H9 (cell line): ENCODE data around the gene MTFMT. TPM values are rescaled to one million over a fixed set of nuclear protein-coding genes. Genes with fewer than 3 reads are reported as not detected.

Experiments used
- DNase-seq: peaks from one replicate; pipeline ENCODE4 v3.0.0-alpha.2; 2017
- H2AFZ ChIP-seq: one replicate; pipeline ENCODE4 v1.6.1; 2013; ENCODE audit warnings: mild to moderate bottlenecking, low read length, control low read depth, moderate library complexity
- H2AK5ac ChIP-seq: 2 replicates; pipeline ENCODE4 v1.6.1; 2013; ENCODE audit warnings: low read length, control low read depth, mixed read lengths; ENCODE audit not compliant: insufficient read length
- H2BK120ac ChIP-seq: one replicate; pipeline ENCODE4 v1.6.1; 2013; ENCODE audit warnings: low read depth, mild to moderate bottlenecking, low read length, control low read depth, inconsistent platforms; ENCODE audit not compliant: poor library complexity, severe bottlenecking
- H2BK12ac ChIP-seq: 2 replicates; pipeline ENCODE4 v1.6.1; 2013; ENCODE audit warnings: low read length, control low read depth, mixed read lengths, low read depth; ENCODE audit not compliant: insufficient read length
- H2BK15ac ChIP-seq: 2 replicates; pipeline ENCODE4 v1.6.1; 2013; ENCODE audit warnings: low read depth, low read length, control low read depth
- H2BK20ac ChIP-seq: one replicate; pipeline ENCODE4 v1.6.1; 2013; ENCODE audit warnings: low read depth, mild to moderate bottlenecking, low read length, control low read depth, inconsistent platforms; ENCODE audit not compliant: poor library complexity, severe bottlenecking
- H2BK5ac ChIP-seq: 2 replicates; pipeline ENCODE4 v1.6.1; 2013; ENCODE audit warnings: low read length, control low read depth, mixed read lengths; ENCODE audit not compliant: insufficient read length
- H3K14ac ChIP-seq: 2 replicates; pipeline ENCODE4 v1.6.1; 2013; ENCODE audit warnings: low read length, control low read depth; ENCODE audit not compliant: insufficient read depth
- H3K18ac ChIP-seq: 2 replicates; pipeline ENCODE4 v1.6.1; 2013; ENCODE audit warnings: low read depth, mild to moderate bottlenecking, mixed read lengths, low read length, control low read depth; ENCODE audit not compliant: insufficient read length
- H3K23ac ChIP-seq: 2 replicates; pipeline ENCODE4 v1.6.1; 2013; ENCODE audit warnings: low read length, control low read depth, mixed read lengths, low read depth; ENCODE audit not compliant: insufficient read length
- H3K23me2 ChIP-seq: 2 replicates; pipeline ENCODE4 v1.6.1; 2013; ENCODE audit warnings: low read depth, mild to moderate bottlenecking, mixed read lengths, low read length, control low read depth; ENCODE audit not compliant: insufficient read length, poor library complexity, severe bottlenecking
- H3K27ac ChIP-seq: 2 replicates; pipeline ENCODE4 v1.5.1; 2013; ENCODE audit warnings: low read length, control low read depth, mixed read lengths, low read depth; ENCODE audit not compliant: insufficient read length
- H3K27me3 ChIP-seq: 2 replicates; pipeline ENCODE4 v1.6.1; 2013; ENCODE audit warnings: low read length, control low read depth, inconsistent platforms; ENCODE audit not compliant: insufficient read depth
- H3K4ac ChIP-seq: 2 replicates; pipeline ENCODE4 v1.6.1; 2013; ENCODE audit warnings: low read depth, mild to moderate bottlenecking, control low read depth, inconsistent platforms, low read length, moderate library complexity
- H3K4me1 ChIP-seq: 2 replicates; pipeline ENCODE4 v1.6.1; 2013; ENCODE audit warnings: low read length, control low read depth, inconsistent platforms; ENCODE audit not compliant: insufficient read depth
- H3K4me2 ChIP-seq: 2 replicates; pipeline ENCODE4 v1.6.1; 2013; ENCODE audit warnings: low read length, control low read depth, mixed read lengths; ENCODE audit not compliant: insufficient read length, insufficient read depth
- H3K56ac ChIP-seq: 2 replicates; pipeline ENCODE4 v1.6.1; 2013; ENCODE audit warnings: low read depth, mild to moderate bottlenecking, mixed read lengths, low read length, control low read depth; ENCODE audit not compliant: insufficient read length
- H3K79me1 ChIP-seq: 2 replicates; pipeline ENCODE4 v1.6.1; 2013; ENCODE audit warnings: low read depth, mild to moderate bottlenecking, moderate library complexity, low read length, control low read depth, inconsistent platforms; ENCODE audit not compliant: insufficient read depth, poor library complexity, severe bottlenecking
- H3K79me2 ChIP-seq: 2 replicates; pipeline ENCODE4 v1.6.1; 2013; ENCODE audit warnings: low read length, control low read depth, inconsistent platforms; ENCODE audit not compliant: insufficient read depth
- H3K9ac ChIP-seq: 2 replicates; pipeline ENCODE4 v1.6.1; 2013; ENCODE audit warnings: low read length, control low read depth, mixed read lengths; ENCODE audit not compliant: insufficient read length; ENCODE audit errors: extremely low read depth
- H3K9me3 ChIP-seq: one replicate; pipeline ENCODE4 v1.6.1; 2013; ENCODE audit warnings: low read depth, low read length, inconsistent platforms; ENCODE audit not compliant: control insufficient read depth
- H3T11ph ChIP-seq: one replicate; pipeline ENCODE4 v1.6.1; 2013; ENCODE audit warnings: mild to moderate bottlenecking, low read length, control low read depth, inconsistent platforms
- H4K20me1 ChIP-seq: one replicate; pipeline ENCODE4 v1.6.1; 2013; ENCODE audit not compliant: control insufficient read depth, insufficient read length, insufficient read depth
- H4K5ac ChIP-seq: 2 replicates; pipeline ENCODE4 v1.6.1; 2013; ENCODE audit warnings: low read depth, mild to moderate bottlenecking, mixed read lengths, low read length, control low read depth; ENCODE audit not compliant: insufficient read length
- H4K8ac ChIP-seq: replicated peaks from 2 replicates; pipeline ENCODE4 v1.6.1; 2013; ENCODE audit warnings: low read length, control low read depth, mixed read lengths, low read depth; ENCODE audit not compliant: insufficient read length
- H4K91ac ChIP-seq: 2 replicates; pipeline ENCODE4 v1.6.1; 2013; ENCODE audit warnings: low read depth, mild to moderate bottlenecking, moderate library complexity, mixed read lengths, low read length, control low read depth; ENCODE audit not compliant: insufficient read length
- H3K27ac Mint-ChIP-seq, 3 experiments: 2 replicates in 2 of 3; 3 replicates in 1 of 3; pipeline ENCODE4 v1.8.0; 2020 to 2021; ENCODE audit warnings: mixed read lengths in 3 of 3, mild to moderate bottlenecking in 1 of 3, moderate library complexity in 1 of 3
- H3K27me3 Mint-ChIP-seq: 2 replicates; pipeline ENCODE4 v1.8.0; 2021; ENCODE audit warnings: low read depth, mild to moderate bottlenecking, moderate library complexity, mixed read lengths
- H3K36me3 Mint-ChIP-seq, 3 experiments: 2 replicates in 2 of 3; 3 replicates in 1 of 3; pipeline ENCODE4 v1.8.0; 2020 to 2021; ENCODE audit warnings: low read depth in 3 of 3, mixed read lengths in 3 of 3; ENCODE audit not compliant: insufficient read depth in 1 of 3
- H3K4me1 Mint-ChIP-seq, 2 experiments: 2 replicates each; pipeline ENCODE4 v1.8.0; 2020; ENCODE audit warnings: mixed read lengths in 2 of 2
- H3K4me3 Mint-ChIP-seq, 2 experiments: 2 replicates in 1 of 2; 3 replicates in 1 of 2; pipeline ENCODE4 v1.8.0; 2020 to 2021; ENCODE audit warnings: mild to moderate bottlenecking in 2 of 2, mixed read lengths in 2 of 2, moderate library complexity in 1 of 2
- H3K9me3 Mint-ChIP-seq, 2 experiments: 2 replicates in 1 of 2; 3 replicates in 1 of 2; pipeline ENCODE4 v1.8.0; 2020; ENCODE audit warnings: mild to moderate bottlenecking in 2 of 2, mixed read lengths in 2 of 2, moderate library complexity in 1 of 2
- WGBS: extraction: QIAGEN DNeasy Blood & Tissue Kit; methylation state at CpG from one replicate; pipeline ENCODE4 v1.1.7; 2013; ENCODE audit warnings: missing lambda C conversion rate, low lambda C conversion rate, mixed read lengths; ENCODE audit not compliant: insufficient read length; ENCODE audit errors: extremely low coverage; 5-methylcytosine and 5-hydroxymethylcytosine counted together
- total RNA-seq: library from RNA; stranded (reverse); gene quantifications from 2 replicates; pipeline ENCODE4 v1.2.1, GENCODE V29; 2021
- TF ChIP-seq, protein P1 (sequence below): fragments of 200-600 bp; sonication (generic); conservative IDR thresholded peaks from 3 replicates; pipeline ENCODE4 v1.8.0; 2021; ENCODE audit warnings: antibody characterized with exemption, mild to moderate bottlenecking

The MTFMT gene
- total RNA-seq, 1 experiment from 2014 or later: 16.0 TPM

DNA sequence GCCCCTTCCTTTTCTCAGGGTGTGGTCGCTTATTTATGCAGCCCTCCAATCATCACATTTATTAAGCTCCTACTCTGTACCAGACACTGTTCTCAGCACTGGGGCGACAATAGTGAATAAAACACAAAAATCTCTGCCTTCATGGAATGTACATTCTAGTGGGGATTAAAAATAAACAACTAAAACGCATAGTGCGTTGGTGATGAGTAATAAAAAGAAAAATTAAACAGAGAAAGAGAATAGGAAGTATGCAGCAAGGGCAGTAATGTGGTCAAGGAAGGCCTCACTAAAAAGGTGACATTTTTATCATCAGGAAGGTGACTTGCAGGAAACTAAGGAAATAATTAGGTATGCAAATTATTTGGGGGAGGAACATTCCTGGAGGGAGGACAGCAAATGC, 20.8 kb upstream of the MTFMT start:
- no peak overlapping the region for H2BK15ac ChIP-seq
- no peak overlapping the region for H3K27ac ChIP-seq
- no peak overlapping the region for H3K18ac ChIP-seq
- H4K8ac ChIP-seq: no peak overlapping the region
- no peaks in the 10 kb centered on the region for H3K4me1 ChIP-seq
- Mint-ChIP-seq H3K9me3 (no peaks in the 10 kb centered on the region), H3K36me3 (peaks cover 0 to 1% (median 0%) of the 10 kb centered on the region in 3 experiments; a peak in 1 of 7 replicates), H3K4me1 (peaks cover 7 to 9% of the 10 kb centered on the region in 2 experiments), H3K4me3 (no peak overlapping the region), H3K27me3 (no peaks in the 10 kb centered on the region), H3K27ac (no peak overlapping the region)
- H2AFZ ChIP-seq: no peak overlapping the region
- no peak overlapping the region for H3K14ac ChIP-seq
- no peak overlapping the region for H4K5ac ChIP-seq
- no peak overlapping the region for H4K91ac ChIP-seq
- 100% methylated on average over 1 of the region's 4 CpGs for WGBS
- no peaks in the 10 kb centered on the region for H3K79me1 ChIP-seq
- no peaks in the 10 kb centered on the region for H3K9me3 ChIP-seq
- H3K27me3 ChIP-seq: no peaks in the 10 kb centered on the region
- H3K56ac ChIP-seq: no peak overlapping the region
- DNase-seq: no peak
- no peak overlapping the region for H3K4ac ChIP-seq
- H3T11ph ChIP-seq: no peak overlapping the region
- TF ChIP-seq, protein P1, sequence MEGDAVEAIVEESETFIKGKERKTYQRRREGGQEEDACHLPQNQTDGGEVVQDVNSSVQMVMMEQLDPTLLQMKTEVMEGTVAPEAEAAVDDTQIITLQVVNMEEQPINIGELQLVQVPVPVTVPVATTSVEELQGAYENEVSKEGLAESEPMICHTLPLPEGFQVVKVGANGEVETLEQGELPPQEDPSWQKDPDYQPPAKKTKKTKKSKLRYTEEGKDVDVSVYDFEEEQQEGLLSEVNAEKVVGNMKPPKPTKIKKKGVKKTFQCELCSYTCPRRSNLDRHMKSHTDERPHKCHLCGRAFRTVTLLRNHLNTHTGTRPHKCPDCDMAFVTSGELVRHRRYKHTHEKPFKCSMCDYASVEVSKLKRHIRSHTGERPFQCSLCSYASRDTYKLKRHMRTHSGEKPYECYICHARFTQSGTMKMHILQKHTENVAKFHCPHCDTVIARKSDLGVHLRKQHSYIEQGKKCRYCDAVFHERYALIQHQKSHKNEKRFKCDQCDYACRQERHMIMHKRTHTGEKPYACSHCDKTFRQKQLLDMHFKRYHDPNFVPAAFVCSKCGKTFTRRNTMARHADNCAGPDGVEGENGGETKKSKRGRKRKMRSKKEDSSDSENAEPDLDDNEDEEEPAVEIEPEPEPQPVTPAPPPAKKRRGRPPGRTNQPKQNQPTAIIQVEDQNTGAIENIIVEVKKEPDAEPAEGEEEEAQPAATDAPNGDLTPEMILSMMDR: no peak
- no peaks in the 10 kb centered on the region for H3K79me2 ChIP-seq
- no peak overlapping the region for H3K4me2 ChIP-seq
- H3K9ac ChIP-seq: no peak overlapping the region
- H2BK12ac ChIP-seq: no peak overlapping the region
- no peak overlapping the region for H2BK5ac ChIP-seq
- no peak overlapping the region for H2AK5ac ChIP-seq
- no peaks in the 10 kb centered on the region for H4K20me1 ChIP-seq
- no peak overlapping the region for H2BK20ac ChIP-seq
- H3K23ac ChIP-seq: no peak overlapping the region
- no peaks in the 10 kb centered on the region for H3K23me2 ChIP-seq
- H2BK120ac ChIP-seq: no peak overlapping the region
